GM21360 (cell line): ENCODE data around the gene GAPVD1.
"Not testable (repeated sequence)": the region's sequence is repeated elsewhere in the genome, so short reads cannot be mapped to it uniquely, and the experiment has no call there.

Experiments
- ATAC-seq: cut with Tn5 transposase; IDR thresholded peaks from one replicate; pipeline ENCODE4 v1.9.1; 2021; ENCODE audit warnings: mild to moderate bottlenecking, moderate library complexity; ENCODE audit not compliant: unreplicated experiment

Gene GAPVD1

DNA sequence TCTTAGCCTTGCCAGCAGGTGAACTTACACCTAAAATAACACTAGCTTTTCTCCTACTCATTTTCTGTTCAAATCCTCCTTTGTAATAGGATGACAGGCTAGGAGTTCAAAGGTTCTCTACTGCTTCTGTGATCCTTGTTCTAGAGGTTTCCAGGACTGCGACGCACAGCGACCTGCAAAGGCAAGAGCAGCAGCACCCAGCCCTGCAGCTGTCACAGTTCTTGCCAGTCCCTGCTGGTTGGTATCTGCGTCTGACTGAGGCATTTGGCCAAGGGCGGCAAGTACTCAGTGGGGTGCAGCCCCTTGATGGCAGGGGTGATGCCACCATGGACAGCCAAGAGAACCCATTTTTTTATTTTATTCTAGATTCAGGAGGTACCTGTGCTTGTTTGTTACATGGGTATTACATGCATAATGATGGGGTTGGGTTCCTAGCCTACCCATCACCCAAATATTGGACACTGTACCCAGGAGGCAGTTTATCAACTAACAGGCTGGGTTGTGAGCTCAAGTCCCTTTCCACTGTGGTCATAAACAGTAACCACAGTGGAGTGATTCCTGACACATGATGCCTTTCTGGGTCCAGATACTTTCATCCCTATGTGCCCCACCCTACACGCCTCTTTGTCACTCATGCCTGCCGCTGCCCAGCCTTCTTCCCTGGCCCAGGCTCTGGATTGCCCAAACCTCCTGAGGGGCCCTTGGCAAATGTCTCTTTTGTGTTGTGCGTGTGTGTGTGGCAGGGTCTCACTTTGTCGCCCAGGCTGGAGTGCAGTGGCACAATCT, 111.0 kb downstream of the GAPVD1 start:
- ATAC-seq, result no peak

DNA sequence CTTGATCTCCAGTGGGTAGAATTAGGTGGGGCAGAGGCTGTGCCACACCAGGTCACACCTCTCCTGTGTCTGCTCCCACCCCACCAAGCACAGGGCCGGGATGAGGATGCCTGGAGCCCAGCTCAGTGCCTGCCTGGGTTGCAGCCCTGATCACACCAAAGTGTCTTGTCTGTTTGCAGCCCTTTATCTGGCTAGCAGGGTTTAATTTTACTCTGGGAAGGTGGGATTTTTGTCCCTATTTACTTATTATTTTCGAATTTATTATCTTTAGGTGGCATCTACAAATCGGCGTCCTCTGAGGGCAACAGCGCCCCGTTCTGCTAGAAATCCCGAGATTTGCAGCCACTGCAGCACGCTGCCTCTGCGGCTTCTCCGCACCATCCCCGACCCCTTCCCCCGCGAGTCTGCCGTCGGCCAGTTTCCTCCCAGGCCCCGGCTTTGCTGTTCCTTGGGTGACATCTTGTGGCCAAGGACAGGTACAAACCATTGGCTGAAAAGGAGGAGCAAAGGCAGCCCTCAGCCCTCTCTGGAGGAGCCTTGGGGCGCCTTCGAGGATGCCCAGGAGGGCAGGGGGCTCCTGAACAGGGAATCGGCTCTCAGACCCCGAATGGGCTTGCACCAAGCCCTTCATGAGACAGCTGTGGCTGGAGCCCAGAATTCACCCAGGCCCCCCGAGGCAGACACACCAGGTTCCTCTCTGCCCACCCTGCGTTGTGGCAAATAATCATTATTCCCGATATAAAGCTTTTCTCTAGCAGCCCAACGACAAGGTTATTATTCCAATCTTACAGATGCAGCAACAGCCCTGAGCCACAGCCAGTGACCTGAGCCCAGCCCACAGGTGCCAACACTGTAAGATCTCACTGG, 113.0 kb downstream of the GAPVD1 start:
- ATAC-seq, result no peak

DNA sequence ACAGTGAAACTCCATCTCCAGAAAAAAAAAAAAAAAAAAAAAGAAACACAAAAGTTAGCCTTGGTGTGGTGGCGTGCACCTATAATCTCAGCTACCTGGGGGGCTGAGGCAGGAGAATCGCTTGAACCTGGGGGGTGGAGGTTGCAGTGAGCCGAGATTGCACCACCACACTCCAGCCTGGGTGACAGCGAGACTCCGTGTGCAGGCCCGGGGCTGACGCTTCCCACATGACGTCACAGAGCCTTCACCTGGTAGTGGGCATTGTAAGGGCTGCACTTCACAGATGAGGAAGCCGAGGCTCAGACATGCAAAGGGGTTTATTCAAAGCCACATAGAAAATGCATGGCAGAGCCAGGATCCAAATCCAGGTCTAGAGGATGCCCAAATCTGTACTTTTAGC, 114.2 kb downstream of the GAPVD1 start:
- ATAC-seq, result no peak

DNA sequence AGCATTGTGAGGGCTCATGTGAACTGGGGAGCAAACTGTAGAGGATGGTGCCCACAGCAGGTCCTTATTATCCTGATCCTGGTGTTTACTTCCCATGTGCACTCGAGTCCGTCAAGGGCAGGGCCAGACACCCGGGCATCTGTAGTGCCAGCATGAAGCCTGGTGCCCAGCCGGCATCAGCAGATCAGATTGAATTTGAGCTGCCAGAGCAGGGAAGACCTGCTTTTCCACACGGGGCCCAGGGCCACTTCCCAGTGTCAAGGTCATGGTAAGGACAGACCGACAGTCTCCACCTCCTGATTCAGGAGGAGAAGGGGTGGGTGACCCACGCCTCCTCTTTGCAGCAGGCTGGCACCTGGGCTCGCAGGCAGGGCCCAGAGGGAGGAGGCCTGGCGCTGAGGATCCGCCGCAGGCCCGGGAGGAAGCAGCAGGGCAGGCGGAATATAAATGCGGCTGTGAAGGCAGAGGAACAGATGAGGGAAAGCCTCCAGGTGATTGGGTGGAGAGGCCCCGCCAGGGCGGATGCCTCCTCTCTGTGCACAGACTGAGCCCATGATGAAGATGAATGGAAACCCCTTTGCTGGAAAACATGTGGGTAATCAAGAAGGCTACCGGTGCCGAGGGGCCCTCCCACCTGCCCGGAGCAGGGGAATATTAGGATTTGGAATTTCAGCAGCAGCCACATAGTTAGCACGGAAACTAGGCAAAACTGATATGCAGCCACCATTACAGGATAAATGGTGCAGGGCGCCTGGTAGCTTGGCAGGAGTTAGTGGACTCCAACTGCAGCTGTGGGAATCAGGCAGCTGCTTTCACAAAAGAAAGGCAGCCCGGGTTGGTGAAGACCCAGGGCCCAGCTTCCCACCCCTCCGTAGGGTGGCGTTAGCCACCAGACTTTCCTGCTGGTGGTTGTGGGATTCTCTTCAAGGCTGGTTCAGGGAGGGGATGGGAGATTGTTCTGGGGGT, 114.9 kb downstream of the GAPVD1 start:
- ATAC-seq, result no peak

DNA sequence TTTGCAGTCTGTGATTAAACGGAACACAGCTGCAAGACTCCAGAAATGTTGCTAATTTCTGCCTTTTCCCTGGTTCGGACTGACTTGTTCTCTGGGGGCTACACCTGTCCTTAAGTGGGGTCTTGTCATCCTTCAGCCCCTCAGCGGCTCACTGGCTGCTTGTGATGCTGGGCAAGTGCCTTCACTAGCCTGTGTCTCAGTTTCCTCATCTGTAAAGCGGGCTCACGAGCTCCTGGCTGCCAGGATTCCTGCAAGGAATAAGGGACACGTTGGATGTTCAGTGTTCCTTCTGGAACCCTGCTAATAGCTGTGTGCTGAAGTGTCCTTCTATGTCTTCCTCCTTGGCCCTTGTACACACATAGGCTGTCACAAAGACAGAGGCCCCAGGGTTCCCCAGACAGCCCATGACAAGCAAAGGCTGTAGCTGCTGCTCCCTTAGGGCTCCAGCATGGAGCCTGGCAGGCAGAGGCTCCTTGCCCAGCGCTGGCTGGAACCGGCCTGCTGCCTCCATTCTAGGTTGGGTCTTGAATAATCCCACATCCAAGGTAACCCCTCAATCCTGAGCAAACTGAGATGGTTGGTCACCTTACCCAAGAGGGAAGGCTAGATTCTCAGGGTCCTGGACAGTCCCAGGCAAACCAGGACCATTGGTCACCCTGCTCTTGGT, 116.1 kb downstream of the GAPVD1 start:
- no peak for ATAC-seq

DNA sequence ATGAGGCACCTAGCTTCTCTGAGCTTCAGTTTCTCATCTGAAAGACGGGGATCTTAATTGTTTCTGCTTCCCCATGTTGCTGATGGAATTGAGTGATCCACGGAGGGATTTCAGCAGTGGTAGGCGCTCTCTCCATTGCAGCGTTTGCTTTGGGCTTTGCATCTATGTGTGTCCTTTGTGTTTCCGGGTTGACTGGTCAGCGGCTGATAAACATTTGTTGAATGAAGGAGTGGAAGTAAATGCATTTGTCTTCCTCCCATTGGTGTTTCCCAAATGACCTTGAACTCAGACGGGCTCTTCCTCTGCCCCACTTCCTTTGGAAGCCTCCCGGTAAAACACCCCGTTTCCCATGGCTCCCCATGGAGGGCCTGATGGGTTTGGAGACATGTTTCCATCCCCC, 117.2 kb downstream of the GAPVD1 start:
- no peak for ATAC-seq

DNA sequence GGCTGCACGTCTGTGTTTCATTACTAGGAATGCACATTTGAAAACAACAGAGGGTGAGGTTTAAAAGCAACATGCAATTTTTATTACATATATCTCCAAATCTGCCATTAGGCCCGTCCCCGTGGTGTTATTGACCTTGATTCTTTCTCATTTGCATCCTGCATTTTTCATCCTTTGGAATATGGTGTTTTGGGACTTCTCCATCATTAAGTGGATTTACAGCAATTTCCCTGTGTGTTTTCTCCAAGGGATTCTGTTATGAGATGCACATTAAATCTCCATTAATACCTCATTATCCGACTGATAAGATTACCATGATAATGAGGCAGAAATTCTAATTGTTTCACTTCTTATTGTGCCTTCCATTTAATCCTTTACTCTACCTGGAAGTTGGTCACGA, 117.6 kb downstream of the GAPVD1 start:
- ATAC-seq, result no peak

DNA sequence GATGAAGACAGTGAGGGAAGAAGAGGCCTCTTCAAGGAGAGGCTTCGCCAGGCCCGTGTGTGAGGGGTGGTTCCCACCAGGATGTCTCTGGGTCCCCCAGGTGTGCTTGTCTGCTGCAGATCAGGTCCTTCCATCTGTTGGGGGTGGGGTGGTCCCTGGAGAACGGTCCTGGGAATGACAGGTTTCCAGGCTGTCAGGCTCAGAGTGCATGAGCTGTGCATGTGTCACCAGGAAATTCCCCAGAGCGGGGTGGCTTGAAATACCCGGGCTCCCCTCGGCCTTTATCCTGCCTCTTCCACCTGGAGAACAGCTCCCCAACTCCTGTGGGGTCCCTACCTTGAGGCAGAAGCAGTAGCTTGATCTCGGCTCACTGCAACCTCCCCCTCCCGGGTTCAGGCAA, 118.8 kb downstream of the GAPVD1 start:
- ATAC-seq, result no peak

DNA sequence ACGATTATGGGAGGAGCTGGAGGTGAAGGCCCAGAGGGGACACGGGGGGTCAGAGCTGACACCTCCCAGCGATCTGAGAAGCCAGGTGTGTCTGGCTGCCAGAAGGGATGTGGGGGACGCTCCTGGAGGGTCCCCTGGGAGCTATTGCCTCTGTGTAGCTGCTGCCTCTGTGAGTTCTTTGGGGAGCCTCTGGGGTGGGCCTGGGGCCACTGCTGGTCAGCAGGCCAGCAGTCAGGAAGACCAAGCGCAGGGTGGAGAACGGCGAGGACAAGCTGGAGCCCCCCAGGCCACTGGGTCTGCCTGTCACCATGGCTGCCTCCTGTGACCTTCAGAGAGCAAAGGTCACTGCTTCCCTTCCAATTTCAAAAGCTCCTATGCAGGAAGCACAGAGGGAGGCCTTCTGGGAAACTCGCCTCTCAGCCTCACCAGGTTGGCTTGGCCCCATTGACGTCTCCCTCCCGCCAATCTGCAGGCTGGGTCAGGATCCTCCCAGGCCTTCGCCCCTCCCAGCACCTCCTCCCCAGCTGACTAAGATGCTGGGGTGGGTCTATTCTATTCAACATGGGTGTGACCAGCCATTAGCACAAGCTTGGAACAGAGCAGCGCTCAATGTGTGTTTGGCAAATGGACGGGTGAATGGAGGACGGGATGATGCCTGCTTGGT, 126.4 kb downstream of the GAPVD1 start:
- no peak for ATAC-seq

DNA sequence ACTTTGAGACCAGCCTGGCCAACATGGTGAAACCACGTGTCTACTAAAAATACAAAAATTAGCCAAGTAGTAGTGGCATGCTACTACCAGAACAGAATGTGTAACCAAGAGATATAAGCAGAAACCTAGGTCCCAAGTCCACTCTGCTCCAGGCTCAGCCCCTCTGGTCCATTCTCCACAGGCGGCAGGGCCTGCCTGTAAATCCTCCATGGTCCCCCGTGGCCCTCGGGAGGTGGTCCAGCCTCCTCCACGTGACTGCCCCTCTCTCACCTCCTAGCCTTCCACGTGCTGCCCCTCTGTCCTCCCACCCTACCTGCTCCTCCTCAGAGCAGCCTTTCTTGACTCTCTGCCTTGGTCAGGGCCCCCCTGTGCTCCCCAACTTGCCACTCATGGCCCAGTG, 127.4 kb downstream of the GAPVD1 start:
- ATAC-seq, result no peak

DNA sequence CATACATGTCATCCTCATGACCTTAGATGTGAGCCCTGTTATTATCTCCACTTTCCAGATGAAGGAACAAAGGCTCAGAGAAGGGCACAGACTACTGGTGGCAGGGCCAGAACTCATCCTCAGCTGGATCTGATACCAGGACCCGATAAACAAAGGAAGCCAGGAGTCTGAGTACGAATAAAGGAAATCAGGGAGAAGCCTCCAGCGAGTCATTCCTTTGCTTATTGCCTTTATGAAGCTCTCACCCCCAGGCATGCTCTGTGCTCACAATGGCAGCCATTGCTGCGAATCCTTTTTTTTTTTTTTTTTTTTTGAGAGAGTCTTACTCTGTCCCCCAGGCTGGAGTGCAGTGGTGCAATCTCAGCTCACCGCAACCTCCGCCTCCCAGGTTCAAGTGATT, 130.1 kb downstream of the GAPVD1 start:
- no peak for ATAC-seq

DNA sequence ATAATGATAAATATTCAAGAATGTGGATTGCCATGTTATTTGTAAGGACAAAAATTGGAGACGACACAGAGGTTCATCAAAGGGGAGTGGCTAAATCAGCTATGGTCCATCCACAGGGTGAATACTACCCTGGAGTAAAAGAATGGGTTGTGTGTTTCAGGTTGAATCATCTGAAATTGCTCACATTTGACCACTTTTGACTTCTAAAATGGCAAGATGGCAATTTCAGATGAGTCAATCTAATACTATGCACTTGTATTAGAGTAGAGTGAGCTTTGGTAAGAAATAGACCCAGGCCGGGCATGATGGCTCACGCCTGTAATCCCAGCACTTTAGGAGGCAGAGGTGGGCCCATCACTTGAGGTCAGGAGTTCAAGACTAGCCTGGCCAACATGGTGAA, 131.8 kb downstream of the GAPVD1 start:
- ATAC-seq, result no peak

DNA sequence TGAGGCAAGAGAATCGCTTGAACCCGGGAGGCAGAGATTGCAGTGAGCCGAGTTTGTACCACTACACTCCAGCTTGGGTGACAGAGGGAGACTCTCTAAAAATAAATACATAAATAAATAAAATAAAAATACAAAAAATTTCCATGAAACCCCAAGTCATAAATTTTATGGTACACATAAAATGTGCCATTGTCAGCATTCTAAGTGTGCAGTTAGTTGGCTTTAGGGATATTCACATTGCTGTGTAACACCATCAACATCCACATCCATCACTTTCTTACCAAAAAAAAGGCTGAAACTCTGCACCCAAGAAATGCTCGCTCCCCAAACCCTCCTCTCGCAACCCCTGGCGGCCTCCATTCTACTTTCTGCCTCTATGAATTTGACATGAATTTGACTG, 135.2 kb downstream of the GAPVD1 start:
- ATAC-seq, result no peak

DNA sequence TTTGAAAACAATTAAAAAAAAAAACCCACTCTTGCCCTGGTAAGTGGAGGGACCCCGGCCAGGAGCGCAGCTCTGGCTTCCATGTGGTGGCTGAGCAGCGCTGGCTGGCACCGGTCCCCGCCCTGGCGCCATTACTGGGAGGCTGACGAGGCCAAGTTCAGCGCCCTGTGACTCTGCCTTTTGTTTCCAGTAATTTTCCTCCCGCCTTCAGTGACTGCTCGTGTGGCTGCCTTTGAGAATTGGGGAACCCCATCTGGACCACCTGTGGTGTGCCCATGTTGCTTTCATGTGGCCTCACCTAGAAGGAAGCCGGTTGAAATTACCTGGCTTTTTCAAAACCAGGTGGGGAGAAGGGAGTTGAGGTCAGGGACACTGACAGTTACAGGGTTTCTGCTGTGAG, 136.1 kb downstream of the GAPVD1 start:
- no peak for ATAC-seq

DNA sequence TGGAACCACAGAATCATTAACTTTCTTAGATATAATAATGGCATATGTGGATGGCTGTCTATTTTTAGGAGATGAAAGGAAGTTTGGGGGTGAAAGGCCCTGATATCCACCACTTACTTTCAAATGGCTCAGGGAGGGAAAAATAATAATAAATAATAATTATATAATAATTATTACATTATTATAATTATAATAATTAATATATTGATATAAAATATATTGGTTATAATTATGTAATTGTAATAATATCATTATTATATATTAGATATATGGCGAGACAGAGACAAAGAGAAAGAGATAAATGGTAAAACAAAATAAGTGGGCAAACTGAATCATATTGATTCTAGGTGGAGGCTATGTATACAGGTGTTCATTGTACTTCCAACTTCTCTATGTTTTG, 136.6 kb downstream of the GAPVD1 start:
- ATAC-seq, result no peak

DNA sequence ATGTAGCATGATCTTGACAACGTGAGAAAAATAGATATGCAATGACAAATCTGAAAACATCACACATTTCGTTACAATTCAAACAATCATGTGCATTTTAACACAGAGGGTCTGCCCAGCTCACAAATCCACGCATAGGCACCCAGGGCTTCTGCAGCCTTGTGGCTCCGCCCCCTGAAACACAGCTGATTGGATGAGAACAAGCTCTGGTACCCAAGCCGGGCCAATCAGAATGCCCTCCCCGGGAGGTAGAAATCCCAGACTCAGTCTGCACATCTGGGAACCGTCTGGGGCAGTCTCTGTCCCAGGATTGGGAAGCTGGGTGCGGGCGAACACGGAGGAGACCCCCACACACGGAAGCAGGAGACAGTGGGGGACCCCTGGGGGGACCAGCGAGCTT, 137.5 kb downstream of the GAPVD1 start:
- ATAC-seq, result no peak

DNA sequence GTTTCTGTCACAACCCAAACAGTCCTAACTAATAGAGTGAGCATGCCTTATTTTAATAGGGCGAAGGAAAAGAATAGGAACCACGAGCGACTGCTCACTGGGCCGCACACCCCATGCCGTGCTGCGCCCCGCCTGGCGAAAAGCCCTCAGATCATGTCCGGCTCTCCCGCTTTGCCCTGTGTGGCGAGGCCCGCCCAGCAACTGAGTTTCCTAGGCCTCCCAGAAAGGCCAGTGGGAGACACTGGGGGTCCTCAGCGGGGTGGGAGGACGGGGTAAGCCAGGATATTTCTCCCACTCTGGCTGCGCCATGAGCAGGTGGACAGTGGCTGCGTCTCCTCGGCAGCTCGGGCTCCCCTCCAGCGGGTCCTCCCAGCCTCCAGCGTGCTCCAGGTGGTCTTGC, 138.0 kb downstream of the GAPVD1 start:
- ATAC-seq, result no peak

DNA sequence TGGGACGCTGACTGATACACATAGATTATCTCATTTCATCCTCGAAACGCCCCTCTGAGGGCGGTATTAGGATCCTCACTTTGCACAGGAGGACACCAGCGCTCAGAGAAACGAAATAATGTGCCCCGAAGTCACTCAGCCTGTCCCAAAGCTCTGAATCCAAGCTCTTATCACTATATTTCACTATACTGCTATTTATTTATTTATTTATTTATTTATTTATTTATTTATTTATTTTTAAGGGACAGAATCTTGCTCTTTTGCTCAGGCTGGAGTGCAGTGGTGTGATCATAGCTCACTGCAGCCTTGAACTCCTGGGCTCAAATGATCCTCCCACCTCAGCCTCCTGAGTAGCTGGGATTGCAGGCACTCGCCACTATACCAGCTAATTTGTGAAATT, 138.6 kb downstream of the GAPVD1 start:
- ATAC-seq, result not testable (repeated sequence)

DNA sequence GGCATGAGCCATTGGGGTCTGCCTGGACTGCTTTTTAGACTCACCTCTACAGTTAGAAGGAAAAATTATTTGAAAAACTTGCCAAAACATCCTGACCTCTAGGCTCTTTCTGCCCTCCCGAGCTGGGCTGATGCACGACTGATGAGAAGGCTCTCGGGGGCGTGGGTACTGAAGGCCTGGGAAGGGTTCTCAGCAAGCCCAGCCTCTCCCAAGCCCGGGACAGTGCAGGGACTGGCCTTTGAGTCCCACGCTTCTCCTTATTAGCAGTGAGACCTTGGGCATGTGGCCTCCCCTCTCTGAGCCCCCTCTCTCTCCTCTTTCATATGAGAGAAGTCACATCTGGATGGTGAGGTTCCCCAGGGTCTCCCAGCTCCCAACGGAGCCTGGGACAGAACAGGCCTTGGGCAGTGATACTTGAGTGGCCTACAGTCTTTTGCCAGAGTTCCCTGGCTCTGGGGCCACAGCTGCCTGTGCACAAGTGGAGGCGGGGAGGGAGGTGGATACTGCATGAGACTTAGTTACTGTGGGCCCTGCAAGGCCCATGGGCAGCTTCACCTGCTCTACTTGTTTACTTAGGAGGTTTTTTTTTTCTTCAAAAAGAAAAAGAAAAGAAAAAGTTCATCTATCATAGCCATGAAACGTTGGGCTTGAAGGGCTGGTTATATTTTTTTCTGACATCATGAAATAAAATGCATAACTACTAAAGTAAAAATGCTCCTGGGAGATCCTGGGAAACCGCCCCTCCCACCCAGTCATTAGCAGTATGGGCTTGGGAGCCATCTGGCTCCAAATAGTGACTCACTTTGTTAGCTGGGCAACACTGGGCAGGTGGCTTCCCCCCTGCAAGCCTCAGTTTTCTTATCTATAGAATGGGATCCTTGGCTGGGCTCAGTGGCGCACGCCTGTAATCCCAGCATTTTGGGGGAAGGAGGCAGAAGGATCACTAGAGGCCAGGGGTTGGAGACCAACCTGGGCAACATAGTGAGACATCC, 139.4 kb downstream of the GAPVD1 start:
- no peak for ATAC-seq
